HG02623 (cell line): Measurements from ENCODE around the gene SYNE1.
A peak's percentile ranks its signal among the peaks of the same experiment; 100 is the strongest.

Experiments
- ATAC-seq: cut with Tn5 transposase; IDR thresholded peaks from one replicate; pipeline ENCODE4 v1.9.1; 2021; ENCODE audit warnings: moderate library complexity; ENCODE audit not compliant: unreplicated experiment

SYNE1 gene

GRCh38 chr6:152206072-152206818, 430.9 kb downstream of the SYNE1 start:
- ATAC-seq, result no peak

- ATAC-seq, result no peak
Observed at GRCh38 chr6:152204591-152204990, 432.6 kb downstream of the SYNE1 start.

- ATAC-seq, result no peak
Observed at GRCh38 chr6:152201120-152201519, 436.0 kb downstream of the SYNE1 start.

- ATAC-seq, result no peak
Observed at GRCh38 chr6:152195896-152196295, 441.3 kb downstream of the SYNE1 start.

- ATAC-seq, result no peak
Observed at GRCh38 chr6:152189736-152190135, 447.4 kb downstream of the SYNE1 start.

- ATAC-seq, result no peak
Observed at GRCh38 chr6:152188011-152188410, 449.2 kb downstream of the SYNE1 start.

- ATAC-seq, result no peak
Observed at GRCh38 chr6:152186840-152187239, 450.3 kb downstream of the SYNE1 start.

- peak; percentile 72 for ATAC-seq
Observed at GRCh38 chr6:152184917-152185574, 452.1 kb downstream of the SYNE1 start.

- ATAC-seq, result peak; percentile 24
Observed at GRCh38 chr6:152184573-152184916, 452.6 kb downstream of the SYNE1 start.

- ATAC-seq, result no peak
Observed at GRCh38 chr6:152180601-152181000, 456.6 kb downstream of the SYNE1 start.

- ATAC-seq, result no peak
Observed at GRCh38 chr6:152176268-152176667, 460.9 kb downstream of the SYNE1 start.

- no peak for ATAC-seq
Observed at GRCh38 chr6:152173957-152174356, 463.2 kb downstream of the SYNE1 start.

- no peak for ATAC-seq
Observed at GRCh38 chr6:152173321-152173720, 463.8 kb downstream of the SYNE1 start.

- ATAC-seq, result peak; percentile 93
Observed at GRCh38 chr6:152170702-152171667, 466.2 kb downstream of the SYNE1 start.

GRCh38 chr6:152170313-152170701, 466.9 kb downstream of the SYNE1 start:
- no peak for ATAC-seq

GRCh38 chr6:152167641-152168603, 469.2 kb downstream of the SYNE1 start:
- ATAC-seq, result no peak

GRCh38 chr6:152166897-152167296, 470.3 kb downstream of the SYNE1 start:
- ATAC-seq, result no peak

GRCh38 chr6:152166497-152166896, 470.7 kb downstream of the SYNE1 start:
- ATAC-seq, result no peak

- no peak for ATAC-seq
Observed at GRCh38 chr6:152164957-152165356, 472.2 kb downstream of the SYNE1 start.

- peak; percentile 53 for ATAC-seq
Observed at GRCh38 chr6:152161501-152161900, 475.7 kb downstream of the SYNE1 start.
